ENCODE data around the gene ZDHHC8. TPM values are rescaled to one million over a fixed set of nuclear protein-coding genes. Genes with fewer than 3 reads are reported as not detected.

Gene ZDHHC8
- total RNA-seq, 1 donor from 2014 or later: 108 TPM

DNA sequence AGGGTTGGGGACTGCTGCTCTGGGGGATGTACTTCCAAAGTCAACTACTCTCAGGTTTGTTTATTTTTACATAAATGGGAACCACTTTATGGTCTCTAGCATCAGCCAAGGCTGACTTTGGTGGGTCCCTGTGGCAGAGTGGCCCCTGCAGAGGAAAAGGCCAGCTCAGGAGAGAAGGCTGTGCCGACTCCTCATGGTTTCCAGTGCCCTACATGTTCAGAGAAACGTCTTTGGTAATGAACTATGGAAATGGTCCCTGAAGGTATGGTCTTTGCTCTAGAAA, 3.0 kb upstream of the ZDHHC8 start:
- no peak overlapping the region for H3K4me3 Mint-ChIP-seq (ENCODE audit: unreplicated experiment)
- no peak for DNase-seq (ENCODE audit: extremely low spot score, unreplicated experiment)
- no peaks in the 10 kb centered on the region for H3K9me3 Mint-ChIP-seq (ENCODE audit: unreplicated experiment)
- H3K27me3 Mint-ChIP-seq (ENCODE audit: unreplicated experiment): no peaks in the 10 kb centered on the region
- H3K4me1 Mint-ChIP-seq (ENCODE audit: unreplicated experiment): peaks cover 10% of the 10 kb centered on the region
- TF ChIP-seq, protein P1, sequence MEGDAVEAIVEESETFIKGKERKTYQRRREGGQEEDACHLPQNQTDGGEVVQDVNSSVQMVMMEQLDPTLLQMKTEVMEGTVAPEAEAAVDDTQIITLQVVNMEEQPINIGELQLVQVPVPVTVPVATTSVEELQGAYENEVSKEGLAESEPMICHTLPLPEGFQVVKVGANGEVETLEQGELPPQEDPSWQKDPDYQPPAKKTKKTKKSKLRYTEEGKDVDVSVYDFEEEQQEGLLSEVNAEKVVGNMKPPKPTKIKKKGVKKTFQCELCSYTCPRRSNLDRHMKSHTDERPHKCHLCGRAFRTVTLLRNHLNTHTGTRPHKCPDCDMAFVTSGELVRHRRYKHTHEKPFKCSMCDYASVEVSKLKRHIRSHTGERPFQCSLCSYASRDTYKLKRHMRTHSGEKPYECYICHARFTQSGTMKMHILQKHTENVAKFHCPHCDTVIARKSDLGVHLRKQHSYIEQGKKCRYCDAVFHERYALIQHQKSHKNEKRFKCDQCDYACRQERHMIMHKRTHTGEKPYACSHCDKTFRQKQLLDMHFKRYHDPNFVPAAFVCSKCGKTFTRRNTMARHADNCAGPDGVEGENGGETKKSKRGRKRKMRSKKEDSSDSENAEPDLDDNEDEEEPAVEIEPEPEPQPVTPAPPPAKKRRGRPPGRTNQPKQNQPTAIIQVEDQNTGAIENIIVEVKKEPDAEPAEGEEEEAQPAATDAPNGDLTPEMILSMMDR (IDR thresholded peaks at IDR 0.05): no peak
- H3K27ac Mint-ChIP-seq (ENCODE audit: unreplicated experiment): no peak overlapping the region
- H3K36me3 Mint-ChIP-seq (ENCODE audit: unreplicated experiment): peaks cover 20% of the 10 kb centered on the region

DNA sequence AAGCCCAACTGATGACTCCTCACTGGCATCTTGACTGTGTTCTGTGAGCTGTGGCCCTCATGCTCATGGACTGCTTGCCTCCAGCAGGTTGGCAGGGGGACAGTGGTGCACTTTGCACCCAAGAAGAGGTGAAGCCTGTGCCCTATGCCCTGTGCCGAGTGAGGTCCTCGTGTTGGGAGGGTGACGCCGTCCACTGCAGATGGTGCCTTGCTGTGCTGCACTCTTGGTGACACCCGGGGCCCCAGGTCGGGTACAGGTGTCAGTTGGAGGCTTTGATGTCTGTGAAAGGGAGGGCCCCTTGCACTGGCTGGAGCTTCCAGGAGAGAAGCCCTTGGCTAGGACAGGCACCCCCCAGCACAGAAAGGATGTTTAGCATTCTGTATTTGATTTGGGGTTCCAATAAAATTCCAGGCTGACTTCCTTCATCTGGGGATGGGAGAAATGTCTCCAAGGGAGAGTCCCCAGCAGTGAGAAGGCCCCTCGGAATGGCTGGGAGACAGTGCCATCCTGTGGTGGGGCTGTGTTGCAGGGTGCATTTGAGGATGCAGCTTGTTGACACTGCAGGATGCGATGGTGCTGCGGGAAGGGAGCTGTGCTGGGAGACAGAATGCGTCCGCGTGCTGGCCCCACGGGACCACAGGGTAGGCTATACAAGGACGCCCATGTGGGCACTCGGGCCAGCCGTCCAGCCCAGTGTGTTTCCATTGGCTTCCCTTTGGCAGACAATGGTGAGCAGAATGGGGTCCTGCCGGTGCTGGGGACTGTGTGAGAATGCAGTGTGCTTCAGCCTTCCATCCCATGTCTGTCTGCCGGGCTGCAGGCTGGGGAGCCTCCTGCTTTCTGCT, 2.5 kb upstream of the ZDHHC8 start:
- Mint-ChIP-seq H3K4me1 (ENCODE audit: unreplicated experiment) (peaks cover 14% of the 10 kb centered on the region), H3K27ac (ENCODE audit: unreplicated experiment) (no peak overlapping the region), H3K9me3 (ENCODE audit: unreplicated experiment) (no peaks in the 10 kb centered on the region), H3K36me3 (ENCODE audit: unreplicated experiment) (peaks cover 20% of the 10 kb centered on the region), H3K4me3 (ENCODE audit: unreplicated experiment) (no peak overlapping the region), H3K27me3 (ENCODE audit: unreplicated experiment) (no peaks in the 10 kb centered on the region)
- TF ChIP-seq, protein P1 (IDR thresholded peaks at IDR 0.05): peak; percentile 36
- no peak for DNase-seq (ENCODE audit: extremely low spot score, unreplicated experiment)

DNA sequence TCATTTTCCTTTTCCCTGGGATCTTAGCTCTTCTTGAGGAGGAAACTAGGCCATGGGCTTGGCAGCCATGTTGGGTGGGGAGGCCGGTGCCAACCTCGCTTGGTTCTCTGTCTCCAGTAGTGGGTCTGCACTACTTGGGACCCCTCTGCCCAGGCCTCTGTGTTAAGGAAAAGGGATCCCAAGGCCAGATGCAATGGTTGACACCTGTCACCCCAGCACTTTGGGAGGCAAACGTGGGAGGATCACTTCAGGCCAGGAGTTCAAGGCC, 1.9 kb upstream of the ZDHHC8 start:
- TF ChIP-seq, protein P1 (IDR thresholded peaks at IDR 0.05): no peak
- Mint-ChIP-seq H3K9me3 (ENCODE audit: unreplicated experiment) (no peaks in the 10 kb centered on the region), H3K4me1 (ENCODE audit: unreplicated experiment) (peaks cover 20% of the 10 kb centered on the region), H3K36me3 (ENCODE audit: unreplicated experiment) (peaks cover 19% of the 10 kb centered on the region), H3K27me3 (ENCODE audit: unreplicated experiment) (no peaks in the 10 kb centered on the region), H3K4me3 (ENCODE audit: unreplicated experiment) (no peak overlapping the region), H3K27ac (ENCODE audit: unreplicated experiment) (no peak overlapping the region)
- DNase-seq (ENCODE audit: extremely low spot score, unreplicated experiment): no peak

DNA sequence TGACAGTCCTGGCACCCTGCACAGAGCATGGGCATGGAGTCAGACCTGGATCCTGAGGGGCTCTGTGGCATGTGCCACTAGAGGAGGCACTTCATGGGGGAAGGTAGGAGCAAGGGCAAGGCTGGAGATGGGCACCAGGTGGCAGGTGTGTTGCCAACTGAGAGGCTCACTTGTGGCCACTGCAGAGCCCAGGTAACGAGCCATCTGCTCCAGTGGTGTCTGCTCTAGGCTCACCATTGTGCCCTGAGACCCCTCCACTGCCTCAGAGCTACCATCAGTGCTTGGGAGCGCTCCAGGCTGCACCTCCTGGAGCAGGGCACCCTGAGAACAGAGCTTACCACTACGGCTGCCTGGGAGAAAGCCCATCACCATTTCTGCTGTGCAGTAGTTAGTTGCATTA, 1.3 kb upstream of the ZDHHC8 start:
- Mint-ChIP-seq H3K4me1 (ENCODE audit: unreplicated experiment) (peaks cover 20% of the 10 kb centered on the region), H3K27me3 (ENCODE audit: unreplicated experiment) (no peaks in the 10 kb centered on the region), H3K4me3 (ENCODE audit: unreplicated experiment) (no peak overlapping the region), H3K9me3 (ENCODE audit: unreplicated experiment) (no peaks in the 10 kb centered on the region), H3K36me3 (ENCODE audit: unreplicated experiment) (peaks cover 15% of the 10 kb centered on the region), H3K27ac (ENCODE audit: unreplicated experiment) (no peak overlapping the region)
- no peak for DNase-seq (ENCODE audit: extremely low spot score, unreplicated experiment)
- TF ChIP-seq, protein P1 (IDR thresholded peaks at IDR 0.05): no peak

DNA sequence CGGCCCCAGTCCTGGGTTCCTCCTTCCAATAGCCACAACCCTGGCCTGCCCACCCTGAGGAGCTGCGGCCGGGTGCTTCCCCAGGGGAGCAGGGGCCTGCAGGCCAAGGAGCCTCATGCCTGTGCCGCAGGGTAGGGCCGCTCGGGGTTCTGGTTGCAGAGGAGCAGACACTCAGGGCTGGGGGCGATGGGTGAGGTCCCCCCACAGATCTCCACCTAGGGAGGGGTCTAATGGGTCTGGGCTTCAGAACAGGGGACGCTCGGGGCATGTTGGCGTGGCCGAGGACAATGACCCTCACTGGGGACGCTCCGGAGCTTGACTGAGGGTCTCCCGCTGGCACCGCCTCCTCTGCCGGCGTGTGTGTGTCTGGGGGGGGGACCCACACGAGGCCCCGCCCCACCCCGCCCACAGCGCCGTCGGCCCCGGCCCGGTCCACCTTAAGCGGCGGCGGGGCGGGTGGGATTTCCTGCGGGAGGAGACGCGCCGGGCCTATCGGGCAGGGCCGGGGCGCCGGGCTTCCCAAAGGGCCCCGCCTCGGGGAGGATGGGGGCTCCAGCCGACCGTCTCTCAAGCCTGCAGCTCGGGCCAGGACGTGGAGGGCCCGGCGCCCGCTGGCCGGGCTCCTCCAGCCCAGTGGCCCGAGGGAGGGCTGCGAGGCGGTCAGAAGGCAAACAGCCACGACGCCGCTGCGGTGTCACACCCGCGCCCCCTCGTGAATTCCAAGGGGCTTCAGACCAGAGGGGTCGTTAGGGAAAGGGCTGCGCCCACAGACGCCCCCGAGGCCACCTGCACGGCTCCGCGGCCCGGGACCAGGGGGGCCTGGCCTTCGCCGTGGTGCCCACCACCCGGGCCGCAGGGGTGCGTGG, 640 bp upstream of the ZDHHC8 start:
- Mint-ChIP-seq H3K4me3 (ENCODE audit: unreplicated experiment) (peak overlapping the region; percentile 55), H3K27ac (ENCODE audit: unreplicated experiment) (no peak overlapping the region), H3K36me3 (ENCODE audit: unreplicated experiment) (peaks cover 9% of the 10 kb centered on the region), H3K4me1 (ENCODE audit: unreplicated experiment) (peaks cover 20% of the 10 kb centered on the region), H3K27me3 (ENCODE audit: unreplicated experiment) (no peaks in the 10 kb centered on the region), H3K9me3 (ENCODE audit: unreplicated experiment) (no peaks in the 10 kb centered on the region)
- TF ChIP-seq, protein P1 (IDR thresholded peaks at IDR 0.05): no peak
- DNase-seq (ENCODE audit: extremely low spot score, unreplicated experiment): peak; percentile 91
